Astrocyte (in vitro differentiated cells and primary cell): ENCODE results near the gene RTL1. TPM values are rescaled to one million over a fixed set of nuclear protein-coding genes. Genes with fewer than 3 reads are reported as not detected.

Source experiments
- DNase-seq: peaks from one replicate; pipeline ENCODE4 v3.0.0-alpha.2; 2010; ENCODE audit warnings: low read depth
- FAIRE-seq: peaks from 2 replicates; lab custom pipeline; 2011; peaks lifted over from hg19 to GRCh38; lab: Jason Lieb, UNC
- H2AFZ ChIP-seq: 2 replicates; pipeline ENCODE4 v1.6.0; 2012; ENCODE audit warnings: low read depth, low read length, inconsistent platforms
- H3K27ac ChIP-seq: 2 replicates; pipeline ENCODE4 v1.5.1; 2011; ENCODE audit warnings: low read depth, low read length, inconsistent platforms
- H3K27me3 ChIP-seq: 2 replicates; pipeline ENCODE4 v1.6.0; 2011; ENCODE audit warnings: low read length, inconsistent platforms; ENCODE audit not compliant: insufficient read depth
- H3K36me3 ChIP-seq: 2 replicates; pipeline ENCODE4 v1.5.1; 2011; ENCODE audit warnings: low read length, inconsistent platforms; ENCODE audit not compliant: insufficient read depth
- H3K4me1 ChIP-seq: 2 replicates; pipeline ENCODE4 v1.5.1; 2011; ENCODE audit warnings: low read length, inconsistent platforms; ENCODE audit not compliant: insufficient read depth
- H3K4me2 ChIP-seq: 2 replicates; pipeline ENCODE4 v1.6.0; 2012; ENCODE audit warnings: low read length, inconsistent platforms
- H3K4me3 ChIP-seq: 2 replicates; pipeline ENCODE4 v1.5.1; 2011; ENCODE audit warnings: low read depth, mild to moderate bottlenecking, low read length, inconsistent platforms; ENCODE audit not compliant: insufficient read depth
- H3K79me2 ChIP-seq: 2 replicates; pipeline ENCODE4 v1.6.0; 2012; ENCODE audit warnings: mild to moderate bottlenecking, low read length, inconsistent platforms; ENCODE audit not compliant: insufficient read depth
- H3K9ac ChIP-seq: 2 replicates; pipeline ENCODE4 v1.6.0; 2012; ENCODE audit warnings: mild to moderate bottlenecking, low read length, inconsistent platforms
- H3K9me3 ChIP-seq: 2 replicates; pipeline ENCODE4 v1.5.1; 2012; ENCODE audit warnings: low read depth, mild to moderate bottlenecking, low read length, inconsistent platforms; ENCODE audit not compliant: insufficient read depth
- H4K20me1 ChIP-seq: 2 replicates; pipeline ENCODE4 v1.6.0; 2012; ENCODE audit warnings: low read length, inconsistent platforms; ENCODE audit not compliant: insufficient read depth
- H3K27ac Mint-ChIP-seq: one replicate; pipeline ENCODE4 v1.8.0; 2021; ENCODE audit warnings: mild to moderate bottlenecking, mixed read lengths; ENCODE audit not compliant: unreplicated experiment
- H3K27me3 Mint-ChIP-seq: one replicate; pipeline ENCODE4 v1.8.0; 2021; ENCODE audit warnings: low read depth, mixed read lengths; ENCODE audit not compliant: unreplicated experiment
- H3K36me3 Mint-ChIP-seq: one replicate; pipeline ENCODE4 v1.8.0; 2021; ENCODE audit warnings: low read depth, mixed read lengths; ENCODE audit not compliant: unreplicated experiment
- H3K4me1 Mint-ChIP-seq: one replicate; pipeline ENCODE4 v1.8.0; 2021; ENCODE audit warnings: low read depth, mixed read lengths; ENCODE audit not compliant: unreplicated experiment
- H3K4me3 Mint-ChIP-seq: one replicate; pipeline ENCODE4 v1.8.0; 2021; ENCODE audit warnings: mild to moderate bottlenecking, moderate library complexity, mixed read lengths; ENCODE audit not compliant: unreplicated experiment
- H3K9me3 Mint-ChIP-seq: one replicate; pipeline ENCODE4 v1.8.0; 2021; ENCODE audit warnings: mild to moderate bottlenecking, mixed read lengths; ENCODE audit not compliant: unreplicated experiment
- EZH2 ChIP-seq: IDR thresholded peaks from 2 replicates; pipeline ENCODE4 v1.6.1; 2012; ENCODE audit warnings: mild to moderate bottlenecking, low read length, inconsistent platforms; ENCODE audit not compliant: insufficient read depth
- total RNA-seq: library from RNA; stranded (reverse); gene quantifications from 2 replicates; pipeline ENCODE4 v1.2.1, GENCODE V29; 2021
- TF ChIP-seq, protein P1 (sequence below): IDR thresholded peaks from 2 replicates; pipeline ENCODE4 v1.5.1; 2011; ENCODE audit warnings: low read depth, mild to moderate bottlenecking, inconsistent platforms, low read length, moderate library complexity; ENCODE audit not compliant: insufficient read depth

The RTL1 gene
- total RNA-seq, 1 donor from 2014 or later, result 0.18 TPM

DNA sequence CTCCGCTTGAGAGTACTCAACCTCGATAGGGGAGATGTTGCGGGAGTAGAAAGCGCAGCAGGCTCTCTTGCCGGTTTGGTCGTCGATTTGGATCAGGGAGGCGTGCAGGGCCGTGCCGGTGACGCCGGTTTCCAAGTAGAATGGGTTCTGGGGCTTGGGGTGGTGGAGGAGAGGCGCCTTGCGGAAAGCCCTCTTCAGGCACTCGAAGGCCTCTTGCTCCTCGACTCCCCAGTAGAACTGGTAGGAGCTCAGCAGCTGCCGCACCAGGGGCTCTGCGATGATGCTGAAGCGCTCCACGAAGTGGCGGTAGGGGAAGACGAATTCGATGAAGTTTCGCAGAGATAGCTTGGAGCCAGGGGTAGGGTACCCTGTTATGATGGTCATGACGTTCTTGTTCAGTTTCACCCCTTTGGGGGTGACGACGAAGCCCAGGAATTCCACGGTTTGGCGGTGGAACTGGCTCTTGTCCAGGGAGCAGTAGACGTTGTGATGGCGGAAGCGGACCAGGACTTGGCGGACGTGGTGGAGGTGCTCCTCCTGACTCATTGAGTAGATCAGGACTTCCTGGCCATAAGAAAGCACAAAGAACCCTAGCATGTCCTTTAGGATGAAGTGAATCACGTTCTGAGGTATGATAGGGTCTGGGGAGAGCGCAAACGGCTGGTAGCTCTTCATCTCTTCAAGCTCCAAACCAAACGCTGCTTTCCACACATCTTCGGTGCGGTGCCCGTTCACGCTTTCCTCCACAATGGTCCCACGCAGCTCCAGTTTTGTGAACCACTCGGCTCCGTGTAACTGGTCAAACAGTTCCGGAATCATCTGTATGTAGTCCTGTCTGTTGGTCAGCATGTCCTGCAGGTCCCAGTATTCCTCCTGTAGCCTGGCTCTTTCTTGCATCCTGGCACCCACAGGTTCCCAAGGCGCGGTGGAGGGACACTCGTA, 21.2 kb downstream of the RTL1 start:
- Mint-ChIP-seq H3K4me1 (no peaks in the 10 kb centered on the region), H3K9me3 (peaks cover 32% of the 10 kb centered on the region), H3K27me3 (peaks cover 44% of the 10 kb centered on the region), H3K4me3 (no peak overlapping the region), H3K36me3 (peaks cover 7% of the 10 kb centered on the region), H3K27ac (no peak overlapping the region)
- no peak for FAIRE-seq
- Histone ChIP-seq H3K27me3 (no peaks in the 10 kb centered on the region), H4K20me1 (peaks cover 90% of the 10 kb centered on the region), H3K79me2 (peaks cover 69% of the 10 kb centered on the region), H3K27ac (no peak overlapping the region), H3K4me1 (no peaks in the 10 kb centered on the region), H3K9me3 (no peaks in the 10 kb centered on the region), H3K9ac (no peak overlapping the region), H3K36me3 (peaks cover 20% of the 10 kb centered on the region), H3K4me2 (no peak overlapping the region), H3K4me3 (no peak overlapping the region), H2AFZ (no peak overlapping the region)
- no peak for TF ChIP-seq EZH2
- TF ChIP-seq, protein P1, sequence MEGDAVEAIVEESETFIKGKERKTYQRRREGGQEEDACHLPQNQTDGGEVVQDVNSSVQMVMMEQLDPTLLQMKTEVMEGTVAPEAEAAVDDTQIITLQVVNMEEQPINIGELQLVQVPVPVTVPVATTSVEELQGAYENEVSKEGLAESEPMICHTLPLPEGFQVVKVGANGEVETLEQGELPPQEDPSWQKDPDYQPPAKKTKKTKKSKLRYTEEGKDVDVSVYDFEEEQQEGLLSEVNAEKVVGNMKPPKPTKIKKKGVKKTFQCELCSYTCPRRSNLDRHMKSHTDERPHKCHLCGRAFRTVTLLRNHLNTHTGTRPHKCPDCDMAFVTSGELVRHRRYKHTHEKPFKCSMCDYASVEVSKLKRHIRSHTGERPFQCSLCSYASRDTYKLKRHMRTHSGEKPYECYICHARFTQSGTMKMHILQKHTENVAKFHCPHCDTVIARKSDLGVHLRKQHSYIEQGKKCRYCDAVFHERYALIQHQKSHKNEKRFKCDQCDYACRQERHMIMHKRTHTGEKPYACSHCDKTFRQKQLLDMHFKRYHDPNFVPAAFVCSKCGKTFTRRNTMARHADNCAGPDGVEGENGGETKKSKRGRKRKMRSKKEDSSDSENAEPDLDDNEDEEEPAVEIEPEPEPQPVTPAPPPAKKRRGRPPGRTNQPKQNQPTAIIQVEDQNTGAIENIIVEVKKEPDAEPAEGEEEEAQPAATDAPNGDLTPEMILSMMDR, result no peak
- DNase-seq, result no peak

GRCh38 chr14:100881211-100882025, 22.1 kb downstream of the RTL1 start:
- H3K27ac Mint-ChIP-seq, result no peak overlapping the region
- FAIRE-seq (no peak), DNase-seq (no peak)
- TF ChIP-seq, protein P1, result no peak
- no peak for TF ChIP-seq EZH2
- Histone ChIP-seq H3K4me2 (no peak overlapping the region), H2AFZ (no peak overlapping the region), H3K27ac (no peak overlapping the region), H3K36me3 (peaks cover 20% of the 10 kb centered on the region), H3K79me2 (peaks cover 76% of the 10 kb centered on the region), H3K4me1 (no peaks in the 10 kb centered on the region), H3K9ac (no peak overlapping the region), H3K9me3 (no peaks in the 10 kb centered on the region), H3K4me3 (no peak overlapping the region), H3K27me3 (no peaks in the 10 kb centered on the region), H4K20me1 (peaks cover 93% of the 10 kb centered on the region)
- H3K4me1 Mint-ChIP-seq, result no peaks in the 10 kb centered on the region
- H3K4me3 Mint-ChIP-seq, result no peak overlapping the region
- peaks cover 32% of the 10 kb centered on the region for H3K9me3 Mint-ChIP-seq
- peaks cover 47% of the 10 kb centered on the region for H3K27me3 Mint-ChIP-seq
- H3K36me3 Mint-ChIP-seq, result peaks cover 7% of the 10 kb centered on the region
